Measurements from ENCODE around the gene SCT.

The SCT gene

GRCh38 chr11:581752-582151, 45.2 kb downstream of the SCT start:
- no peak for DNase-seq

GRCh38 chr11:581342-581741, 45.6 kb downstream of the SCT start:
- no peak for DNase-seq

- no peak for DNase-seq
Observed at GRCh38 chr11:579830-580601, 47.0 kb downstream of the SCT start.

DNA sequence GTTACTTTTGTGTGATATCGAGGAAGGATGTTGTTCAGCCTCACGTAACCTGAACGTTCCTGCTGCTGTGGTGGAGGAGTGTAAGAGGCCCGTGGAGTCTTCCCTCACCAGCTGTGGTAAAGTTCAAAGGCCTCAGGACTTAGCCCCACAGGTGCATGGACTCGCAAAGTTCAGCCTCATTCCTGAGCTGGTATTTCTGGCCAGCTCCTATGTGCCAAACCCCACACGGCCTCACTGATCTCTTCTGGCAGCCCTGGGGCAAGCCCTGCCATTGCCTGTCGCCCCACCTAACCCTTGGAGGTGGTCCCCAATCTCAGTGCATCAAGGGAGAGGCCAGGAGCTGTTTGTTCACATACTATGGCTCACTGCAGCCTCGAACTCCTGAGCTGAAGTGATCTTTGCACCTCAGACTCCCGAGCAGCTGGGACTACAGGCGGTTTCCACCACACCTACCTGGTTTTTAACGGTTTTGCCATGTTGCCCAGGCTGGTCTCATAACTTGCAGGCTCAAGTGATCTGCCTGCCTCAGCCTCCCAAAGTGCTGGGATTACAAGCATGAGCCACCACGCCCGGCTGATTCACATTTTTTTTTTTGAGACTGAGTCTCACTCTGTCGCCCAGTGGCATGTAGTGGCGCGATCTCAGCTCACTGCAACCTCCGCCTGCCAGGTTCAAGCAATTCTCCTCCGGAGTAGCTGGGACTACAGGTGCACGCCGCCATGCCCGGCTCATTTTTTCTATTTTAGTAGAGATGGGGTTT, 48.5 kb downstream of the SCT start:
- no peak for DNase-seq

- no peak for DNase-seq
Observed at GRCh38 chr11:577611-577894, 49.4 kb downstream of the SCT start.

DNA sequence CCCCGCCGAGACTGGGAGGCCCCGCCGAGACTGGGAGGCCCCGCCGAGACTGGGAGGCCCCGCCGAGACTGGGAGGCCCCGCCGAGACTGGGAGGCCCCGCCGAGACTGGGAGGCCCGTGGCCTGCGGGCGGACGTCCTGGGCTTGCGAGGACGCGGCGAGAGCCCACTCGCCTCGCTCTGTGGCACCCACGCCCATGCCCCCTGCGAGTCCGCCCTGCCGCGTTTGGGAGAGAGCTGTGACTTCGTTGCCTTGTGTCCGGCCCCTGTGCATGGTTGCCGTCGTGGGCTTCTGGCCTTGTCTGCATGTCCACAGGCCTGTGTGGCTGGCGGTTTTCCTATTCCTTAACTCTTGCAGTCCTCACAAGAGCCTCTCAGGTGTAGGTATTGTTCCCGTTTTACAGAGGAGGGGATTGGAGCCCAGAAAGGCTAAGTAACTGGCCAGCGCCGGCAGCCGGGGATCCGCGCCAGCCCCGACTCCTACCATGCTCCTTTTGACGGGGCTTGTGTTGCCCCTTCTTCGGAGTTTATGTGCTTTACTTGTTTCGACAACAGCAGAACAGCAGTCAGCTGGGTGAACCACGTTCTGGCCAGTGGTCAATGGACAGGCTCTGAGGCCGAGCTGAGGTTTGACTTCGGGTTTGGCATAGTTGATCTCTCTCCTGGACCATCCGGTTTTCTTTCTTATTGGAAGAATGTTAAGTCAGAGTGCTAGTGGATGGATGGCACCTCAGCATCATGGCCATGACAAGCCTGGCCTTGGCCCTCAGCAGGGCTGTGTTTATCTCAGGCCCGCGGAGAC, 50.0 kb downstream of the SCT start:
- no peak for DNase-seq
